Measurements from ENCODE around the gene ARHGEF19. TPM values are rescaled to one million over a fixed set of nuclear protein-coding genes. Genes with fewer than 3 reads are reported as not detected.

The ARHGEF19 gene
- total and polyA plus RNA-seq, 10 of the 15 experiments (the other 5 are each of a cell fraction or from before 2014, with no cell fraction given): 0.15 to 2.9 (median 0.67) TPM; not detected in 1

GRCh38 chr1:16191309-16191708 lies 21.1 kb downstream of the ARHGEF19 start:
- Histone ChIP-seq H3K4me3 (no peak overlapping the region), H2AFZ (ENCODE audit: control insufficient read depth, low read depth, low read length) (no peak overlapping the region), H3K27me3 (replicated peaks in 1 of 2; ENCODE audit: control insufficient read depth in 2 of 2, insufficient read depth in 2 of 2, low read length in 1 of 2) (no peaks in the 10 kb centered on the region), H3K36me3 (ENCODE audit: control insufficient read depth in 2 of 2, insufficient read depth in 2 of 2, low read length in 1 of 2) (no peaks in the 10 kb centered on the region), H3K9ac (ENCODE audit: control insufficient read depth, insufficient read depth, low read length) (no peak overlapping the region), H3K4me2 (ENCODE audit: control insufficient read depth, insufficient read depth) (no peak overlapping the region), H3K27ac (ENCODE audit: control insufficient read depth, insufficient read depth) (no peak overlapping the region), H3K79me2 (ENCODE audit: control insufficient read depth, insufficient read depth, low read length) (no peaks in the 10 kb centered on the region), H3K4me1 (ENCODE audit: control insufficient read depth, insufficient read depth, low read length) (no peaks in the 10 kb centered on the region; the same call in 1 of the 2 replicates), H4K20me1 (ENCODE audit: control insufficient read depth, insufficient read depth) (no peaks in the 10 kb centered on the region), H3K9me3 (replicated peaks; ENCODE audit: control insufficient read depth, insufficient read depth, low read length) (no peaks in the 10 kb centered on the region)
- ATAC-seq (no peak), FAIRE-seq (no peak), DNase-seq (ENCODE audit: low read depth, low spot score) (no peak)
- WGBS (ENCODE audit: insufficient coverage, insufficient replicate concordance, low lambda C conversion rate, missing lambda C conversion rate): 44% methylated on average over 1 of the region's 1 CpG
- CTCF ChIA-PET: interaction anchor here (1.0 to 15.1 kb wide), 3 partner anchors 8 to 110 kb away, joined by 3 to 375 read pairs (median 4); no protein-coding TSS in a partner anchor
- POLR2A ChIA-PET: no interaction called here
- no TSS peak for BruUV-seq (replicated peaks)
- RAD21 ChIA-PET (ENCODE audit: unreplicated experiment): interaction anchor here (12.2 kb wide), 1 partner anchor 110 kb away, joined by 223 read pairs; no protein-coding TSS in a partner anchor
- in situ Hi-C loops (cut with MboI): no loop called here
- SMC1A ChIA-PET (ENCODE audit: uncharacterized antibody, unreplicated experiment): no interaction called here
- intact Hi-C loops (cut with micrococcal nuclease; ENCODE audit: unreplicated experiment): no loop called here
- no peak for TF ChIP-seq RELB (IDR thresholded peaks at IDR 0.05; ENCODE audit: low read depth)
- no peak for TF ChIP-seq MTA2 (IDR thresholded peaks at IDR 0.05; ENCODE audit: low read depth)
- no peak for TF ChIP-seq JUND (IDR thresholded peaks at IDR 0.05; ENCODE audit: low read depth, low read length)
- no peak for TF ChIP-seq SIX5 (IDR thresholded peaks at IDR 0.05; ENCODE audit: low read depth, low read length, severe bottlenecking)
- TF ChIP-seq NFYB (IDR thresholded peaks at IDR 0.05; ENCODE audit: insufficient read depth, low read depth, low read length): no peak
- no peak for TF ChIP-seq PKNOX1 (IDR thresholded peaks at IDR 0.05)
- TF ChIP-seq NBN (IDR thresholded peaks at IDR 0.05): no peak
- TF ChIP-seq NKRF (conservative IDR thresholded peaks at IDR 0.05): no peak
- no peak for TF ChIP-seq TARDBP (IDR thresholded peaks at IDR 0.05; ENCODE audit: borderline replicate concordance)
- TF ChIP-seq CUX1 (IDR thresholded peaks at IDR 0.05; ENCODE audit: insufficient replicate concordance, low read depth, low read length): no peak

All from GM12878 (cell line).